K562 (cell line): ENCODE measurements around the gene FCAMR.

ENCODE experiments used
- ARNT ChIP-seq, 2 experiments: fragments of 450-650 bp; IDR thresholded peaks; 2 replicates each; pipeline ENCODE4 v1.6.1; 2016; ENCODE audit warnings: mild to moderate bottlenecking in 1 of 2
- BCLAF1 ChIP-seq, 2 experiments: fragments of 450-650 bp in 1 of 2; IDR thresholded peaks; 2 replicates each; pipeline ENCODE4 v1.6.1; 2011 to 2017; ENCODE audit warnings: low read depth in 2 of 2, antibody characterized with exemption in 1 of 2, borderline replicate concordance in 1 of 2, low read length in 1 of 2, mild to moderate bottlenecking in 1 of 2, mixed read lengths in 1 of 2; ENCODE audit not compliant: control insufficient read depth in 1 of 2
- CTCF ChIP-seq, 3 experiments: IDR thresholded peaks in 2 of 3; conservative IDR thresholded peaks in 1 of 3; 2 replicates each; pipeline ENCODE4 v1.5.1; 2011 to 2012; ENCODE audit warnings: low read length in 3 of 3, mild to moderate bottlenecking in 3 of 3, control low read depth in 2 of 3, improper control_type of control experiment in 1 of 3, inconsistent platforms in 1 of 3, low read depth in 1 of 3, mixed read lengths in 1 of 3, moderate library complexity in 1 of 3; ENCODE audit not compliant: insufficient read depth in 2 of 3
- NR3C1 ChIP-seq: sonication (generic); formaldehyde crosslinking; IDR thresholded peaks from 2 replicates; pipeline ENCODE4 v1.8.1; 2022; ENCODE audit warnings: missing genetic modification reagents
- POLR2A ChIP-seq: fragments of 450-650 bp; conservative IDR thresholded peaks from 2 replicates; pipeline ENCODE4 v1.6.1; 2016
- RAD21 ChIP-seq, 2 experiments: fragments of 250-450 bp in 1 of 2; fragments of 450-650 bp in 1 of 2; sonication (Bioruptor Pico) in 1 of 2; formaldehyde crosslinking in 1 of 2; IDR thresholded peaks in 1 of 2; conservative IDR thresholded peaks in 1 of 2; 2 replicates each; pipeline versions ENCODE4 v1.4.0 to v1.8.0; 2020 to 2022; ENCODE audit warnings: mild to moderate bottlenecking in 2 of 2, moderate library complexity in 1 of 2
- ZNF707 ChIP-seq: fragments of 250-450 bp; sonication (Bioruptor Pico); conservative IDR thresholded peaks from 2 replicates; pipeline ENCODE4 v1.8.0; 2022; ENCODE audit warnings: inconsistent platforms, mild to moderate bottlenecking, moderate library complexity

- TF ChIP-seq ARNT (IDR thresholded peaks at IDR 0.05) = no peak
- peak; percentile 40 to 72 (median 51); a peak in 5 of 6 replicates for TF ChIP-seq CTCF (IDR thresholded peaks at IDR 0.05 in 2 of 3, conservative IDR thresholded peaks at IDR 0.05 in 1 of 3; ENCODE audit: insufficient read depth in 2 of 3, low read depth in 1 of 3, low read length in 3 of 3)
- TF ChIP-seq ZNF707 = no peak
- TF ChIP-seq NR3C1 (CRISPR knock-in tag) = no peak
- TF ChIP-seq BCLAF1 (IDR thresholded peaks at IDR 0.05; ENCODE audit: borderline replicate concordance in 1 of 2, control insufficient read depth in 1 of 2, low read depth in 2 of 2, low read length in 1 of 2) = no peak
- peak in 1 of 2 experiments; percentile 36; a peak in 2 of 4 replicates for TF ChIP-seq RAD21 (CRISPR knock-in tag; conservative IDR thresholded peaks at IDR 0.05 in 1 of 2, IDR thresholded peaks at IDR 0.05 in 1 of 2)
- no peak for TF ChIP-seq POLR2A
Measured at GRCh38 chr1:206963740-206964139, 6.5 kb downstream of the FCAMR start.
